GM21367 (cell line): ENCODE results near the gene ANAPC2.

Source experiments
- ATAC-seq: cut with Tn5 transposase; IDR thresholded peaks from one replicate; pipeline ENCODE4 v1.9.1; 2021; ENCODE audit not compliant: unreplicated experiment

The ANAPC2 gene

DNA sequence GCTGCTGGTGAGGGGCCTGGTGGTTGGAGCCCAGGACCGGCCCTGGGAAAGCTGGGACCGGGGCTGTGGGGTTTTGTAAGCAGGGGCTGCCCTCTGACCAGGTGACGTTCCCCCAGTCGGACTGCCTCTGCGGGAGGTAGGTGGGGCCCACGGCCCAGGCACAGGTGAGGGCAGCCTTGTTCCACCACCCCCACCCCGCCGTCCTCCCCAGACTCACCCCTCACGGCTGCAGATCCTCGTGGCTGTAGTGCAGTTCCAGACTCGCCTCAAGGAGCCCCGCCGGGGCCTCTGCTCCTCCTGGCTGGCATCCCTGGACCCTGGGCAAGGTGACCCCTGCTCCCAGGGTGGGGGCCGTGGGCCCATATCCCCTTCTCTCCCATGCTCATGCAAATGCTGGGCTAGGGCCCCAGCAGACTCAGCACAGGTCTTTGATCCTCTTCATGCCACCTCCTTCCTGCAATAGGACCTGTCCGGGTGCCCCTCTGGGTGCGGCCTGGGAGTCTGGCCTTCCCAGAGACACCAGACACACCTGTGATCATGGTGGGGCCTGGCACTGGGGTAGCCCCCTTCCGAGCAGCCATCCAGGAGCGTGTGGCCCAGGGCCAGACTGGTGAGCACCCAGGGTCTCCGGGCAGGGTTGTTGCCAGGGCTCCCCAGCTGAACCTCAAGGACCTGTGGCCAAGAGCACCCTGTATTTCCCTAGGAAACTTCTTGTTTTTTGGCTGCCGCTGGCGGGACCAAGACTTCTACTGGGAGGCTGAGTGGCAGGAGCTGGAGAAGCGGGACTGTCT is 27.0 kb upstream of the ANAPC2 start:
- ATAC-seq, result no peak

DNA sequence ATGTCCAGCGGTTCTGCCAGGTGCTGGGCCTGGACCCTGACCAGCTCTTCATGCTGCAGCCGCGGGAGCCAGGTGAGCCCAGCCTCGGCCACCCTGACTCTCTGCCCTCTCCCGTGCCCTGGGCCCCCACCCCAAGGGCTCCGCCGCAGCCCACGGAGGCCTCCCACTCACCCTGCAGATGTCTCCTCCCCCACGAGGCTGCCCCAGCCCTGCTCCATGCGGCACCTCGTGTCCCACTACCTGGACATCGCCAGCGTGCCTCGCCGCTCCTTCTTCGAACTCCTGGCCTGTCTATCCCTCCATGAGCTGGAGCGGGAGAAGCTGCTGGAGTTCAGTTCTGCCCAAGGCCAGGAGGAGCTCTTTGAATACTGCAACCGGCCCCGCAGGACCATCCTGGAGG is 26.3 kb upstream of the ANAPC2 start:
- no peak for ATAC-seq

DNA sequence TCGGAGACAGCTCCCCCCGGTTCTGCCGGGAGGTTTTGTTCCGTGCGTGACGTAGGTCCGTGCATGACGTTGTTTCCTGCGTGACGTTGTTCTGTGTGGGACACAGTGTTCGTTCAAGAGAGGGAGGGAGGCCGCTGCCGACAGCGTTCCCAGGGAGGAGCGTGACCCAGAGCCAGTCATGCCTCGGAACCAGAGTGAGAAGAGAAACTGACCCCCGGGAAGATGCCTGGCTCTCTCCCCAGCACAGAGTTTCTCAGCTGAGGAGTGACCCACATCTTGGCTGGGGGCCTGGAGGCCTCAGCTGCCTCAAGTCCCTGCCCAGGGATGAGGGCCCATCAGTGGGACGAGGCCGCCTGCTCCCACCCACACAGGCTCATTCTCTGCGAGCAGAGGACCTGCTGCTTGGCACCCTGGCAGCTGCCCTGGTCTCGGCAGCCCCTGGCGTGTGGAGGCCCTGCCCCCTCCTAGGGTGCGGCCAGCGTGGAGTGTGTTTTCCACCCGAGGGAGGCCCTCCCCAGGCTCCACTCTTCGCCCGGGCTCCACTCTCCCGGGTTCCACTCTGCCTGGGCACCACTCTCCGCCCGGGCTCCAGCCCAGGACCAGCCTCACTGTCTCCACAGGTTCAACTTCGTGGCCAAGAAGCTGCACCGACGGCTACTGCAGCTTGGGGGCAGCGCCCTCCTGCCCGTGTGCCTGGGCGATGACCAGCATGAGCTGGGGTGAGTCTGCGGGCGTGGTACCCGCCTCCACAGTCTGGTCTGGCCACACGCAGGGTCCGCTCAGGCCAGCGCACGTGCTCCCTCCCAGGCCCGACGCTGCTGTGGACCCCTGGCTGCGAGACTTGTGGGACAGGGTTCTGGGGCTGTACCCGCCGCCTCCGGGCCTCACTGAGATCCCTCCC is 25.1 kb upstream of the ANAPC2 start:
- ATAC-seq, result no peak

- ATAC-seq, result no peak
Measured at GRCh38 chr9:137212520-137212919, 24.2 kb upstream of the ANAPC2 start.

DNA sequence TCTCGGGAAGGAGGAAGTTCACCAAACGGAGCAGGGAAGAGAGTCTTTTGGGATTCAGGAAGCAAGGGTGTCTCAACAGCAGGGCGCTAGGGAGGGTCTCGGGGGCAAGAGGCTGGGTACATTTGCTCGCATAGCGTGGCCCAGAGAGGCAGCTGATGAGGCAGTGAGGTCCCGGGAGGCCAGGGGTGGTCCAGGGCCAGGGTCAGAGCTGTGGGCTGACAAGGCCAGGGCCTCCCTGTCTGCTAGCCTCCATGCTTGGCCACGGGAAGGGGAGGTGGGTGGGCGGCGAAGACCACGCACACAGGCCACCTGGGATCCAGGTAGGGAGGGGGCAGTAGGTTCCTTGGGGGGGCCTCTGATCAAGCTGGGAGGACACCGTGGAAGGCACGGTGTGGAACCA is 23.2 kb upstream of the ANAPC2 start:
- no peak for ATAC-seq

DNA sequence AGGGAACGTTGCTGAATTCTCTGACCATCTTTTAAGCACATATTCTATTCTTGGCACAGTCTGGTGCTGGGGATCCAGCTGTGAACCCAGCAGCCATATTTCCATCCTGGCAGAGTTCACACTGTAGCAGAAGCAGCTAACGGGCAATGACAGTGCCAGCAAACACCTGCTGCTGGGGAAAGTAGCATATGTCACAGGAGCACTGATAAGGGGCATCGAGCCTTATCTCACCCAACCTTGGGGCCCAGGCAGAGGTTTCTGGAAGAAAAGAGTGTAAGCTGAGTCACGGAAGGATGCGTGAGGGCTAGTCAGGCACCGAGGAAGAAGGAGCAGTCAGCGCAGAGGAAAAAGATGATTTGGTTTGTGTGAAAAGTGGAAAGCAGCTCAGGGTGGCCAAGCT is 18.2 kb upstream of the ANAPC2 start:
- no peak for ATAC-seq

GRCh38 chr9:137205126-137206069 is 17.0 kb upstream of the ANAPC2 start, which contains the start of the genes NDOR1 and TMEM203:
TSS of gene NDOR1 (plus strand) at chr9:137205700. CDS start at chr9:137205778, 78 bp downstream.
TSS of gene TMEM203 (minus strand) at chr9:137205648. CDS start at chr9:137205414, 234 bp downstream.
- ATAC-seq, result no peak

DNA sequence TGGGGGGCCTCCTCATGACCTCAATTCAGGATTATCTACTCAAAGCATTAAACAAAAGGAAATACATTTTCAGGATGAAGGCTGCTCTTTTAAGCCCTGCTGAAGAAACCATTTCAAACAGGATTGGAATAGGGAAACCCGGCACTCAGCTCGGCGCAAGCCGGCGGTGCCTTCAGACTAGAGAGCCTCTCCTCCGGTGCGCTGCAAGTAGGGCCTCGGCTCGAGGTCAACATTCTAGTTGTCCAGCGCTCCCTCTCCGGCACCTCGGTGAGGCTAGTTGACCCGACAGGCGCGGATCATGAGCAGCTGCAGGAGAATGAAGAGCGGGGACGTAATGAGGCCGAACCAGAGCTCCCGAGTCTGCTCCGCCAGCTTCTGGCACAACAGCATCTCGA is 16.4 kb upstream of the ANAPC2 start:
- no peak for ATAC-seq

DNA sequence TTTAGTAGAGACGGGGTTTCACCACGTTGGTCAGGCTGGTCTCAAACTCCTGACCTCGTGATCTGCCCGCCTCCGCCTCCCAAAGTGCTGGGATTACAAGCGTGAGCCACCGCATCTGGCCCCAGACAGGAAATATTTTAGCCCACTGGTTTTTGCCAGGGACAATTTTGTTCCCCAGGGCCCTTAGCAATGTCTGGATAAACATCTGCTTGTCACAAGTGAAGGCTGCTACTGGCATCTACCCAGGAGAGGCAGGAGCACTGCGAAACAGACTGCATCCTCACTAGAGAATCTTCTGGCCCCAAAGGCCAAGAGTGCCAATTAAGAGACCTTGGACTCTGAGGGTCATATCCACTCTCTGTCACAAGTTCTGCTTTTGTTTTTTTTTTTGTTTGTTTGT is 14.6 kb upstream of the ANAPC2 start:
- ATAC-seq, result no peak

GRCh38 chr9:137201205-137201868 is 13.0 kb upstream of the ANAPC2 start:
- no peak for ATAC-seq

GRCh38 chr9:137200311-137201204 is 12.2 kb upstream of the ANAPC2 start, which contains the start of gene TPRN:
TSS of gene TPRN (minus strand) at chr9:137200741. CDS start at chr9:137200711, 30 bp downstream.
- peak; percentile 81 for ATAC-seq

- no peak for ATAC-seq
Measured at GRCh38 chr9:137199411-137200121, 11.2 kb upstream of the ANAPC2 start.

- no peak for ATAC-seq
Measured at GRCh38 chr9:137198902-137199283, 10.5 kb upstream of the ANAPC2 start.

GRCh38 chr9:137198051-137198901 is 9.9 kb upstream of the ANAPC2 start:
- no peak for ATAC-seq

DNA sequence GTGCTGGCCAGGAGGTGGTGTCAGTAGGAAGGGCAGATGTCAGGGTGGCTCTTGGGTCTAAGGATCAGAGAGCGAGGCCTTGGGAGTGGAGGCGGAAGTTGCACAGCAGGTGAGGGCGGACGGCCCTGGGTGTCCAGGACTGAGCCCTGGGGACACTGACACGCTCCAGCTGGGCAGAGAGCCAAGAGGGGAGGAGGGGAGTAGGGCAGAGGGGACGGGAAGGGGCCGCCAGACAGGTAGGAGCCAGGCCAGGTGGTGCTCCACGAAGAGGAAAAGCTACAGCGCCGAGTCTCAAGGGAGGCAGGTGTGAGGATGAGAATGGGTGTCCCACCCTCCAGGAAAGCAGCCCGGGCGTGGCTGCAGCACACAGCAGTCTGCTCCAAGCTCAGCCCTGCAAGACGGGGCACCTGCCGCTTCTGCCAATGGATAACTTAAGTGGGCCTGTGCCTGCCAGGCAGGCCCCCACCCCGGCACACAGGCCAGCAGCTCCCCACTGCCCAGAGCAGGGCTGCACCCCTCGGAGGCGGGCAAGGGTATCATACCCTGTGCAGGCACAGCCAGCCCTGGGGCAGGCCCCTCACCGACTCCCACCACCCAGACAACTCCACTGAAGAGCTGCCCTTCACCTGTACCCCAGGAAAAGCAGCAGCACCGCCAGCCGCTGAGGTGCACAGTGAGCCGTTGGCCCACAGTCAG is 7.3 kb upstream of the ANAPC2 start:
- no peak for ATAC-seq

DNA sequence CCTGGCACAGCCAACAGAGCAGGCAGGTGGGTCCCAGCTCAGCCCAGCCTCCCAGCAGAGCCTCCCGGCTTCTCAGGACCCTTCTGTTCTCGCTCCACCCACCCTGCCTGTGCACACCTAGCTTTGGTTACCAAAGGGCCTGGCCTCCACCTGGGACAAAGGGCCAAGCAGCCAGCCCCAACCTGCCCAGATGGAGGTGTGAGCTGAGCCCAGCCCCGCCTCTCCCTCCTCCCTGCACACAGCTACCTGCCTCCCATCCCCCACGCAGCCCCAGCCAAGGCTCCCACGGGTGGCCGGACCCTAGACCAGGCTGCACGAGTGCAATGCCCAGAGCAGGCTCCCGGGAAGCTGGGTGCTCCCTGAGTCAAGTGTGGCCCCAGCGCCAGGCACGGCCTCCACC is 6.5 kb upstream of the ANAPC2 start:
- no peak for ATAC-seq

GRCh38 chr9:137194388-137194787 is 6.0 kb upstream of the ANAPC2 start:
- no peak for ATAC-seq
